Right lobe of liver (tissue), 6 donors: ENCODE data around the gene BABAM1. TPM values are rescaled to one million over a fixed set of nuclear protein-coding genes. Genes with fewer than 3 reads are reported as not detected.

Experiments
- ATAC-seq, 4 donors: fragments of 200-7000 bp; cut with Tn5 transposase; one replicate each; pipeline ENCODE4 v1.9.1; 2020; ENCODE audit warnings: mild to moderate bottlenecking in 4 of 4, moderate library complexity in 4 of 4
- DNase-seq, 3 donors: peaks; one replicate each; pipeline ENCODE4 v3.0.0-alpha.2; 2020
- H3K27ac ChIP-seq, 3 donors: fragments of 200-600 bp; one replicate each; pipeline ENCODE4 v1.8.0; 2022
- H3K27me3 ChIP-seq, 2 donors: fragments of 200-600 bp; one replicate each; pipeline ENCODE4 v1.8.0; 2022
- H3K36me3 ChIP-seq, 4 donors: fragments of 200-600 bp; sonication (generic) in 1 of 4; one replicate each; pipeline versions ENCODE4 v1.5.1 to v1.8.0; 2017 to 2022; ENCODE audit warnings: control low read depth in 1 of 4
- H3K4me1 ChIP-seq, 4 donors: fragments of 200-600 bp; sonication (generic) in 1 of 4; one replicate each; pipeline versions ENCODE4 v1.5.1 to v1.8.0; 2017 to 2022; ENCODE audit warnings: control low read depth in 1 of 4
- H3K4me3 ChIP-seq, 3 donors: fragments of 200-600 bp; one replicate each; pipeline ENCODE4 v1.8.0; 2022
- H3K9me3 ChIP-seq, 4 donors: fragments of 200-600 bp; sonication (generic) in 1 of 4; one replicate each; pipeline versions ENCODE4 v1.5.1 to v1.8.0; 2017 to 2022; ENCODE audit warnings: control low read depth in 1 of 4
- POLR2A ChIP-seq: fragments of 450-650 bp; IDR thresholded peaks from one replicate; pipeline ENCODE4 v1.6.1; 2017; ENCODE audit warnings: antibody characterized with exemption, mild to moderate bottlenecking
- whole genome bisulfite sequencing: methylation state at CpG from one replicate; pipeline ENCODE4 v1.1.6; 2018; ENCODE audit warnings: low coverage, low lambda C conversion rate; ENCODE audit not compliant: insufficient coverage; ENCODE audit errors: missing lambda C conversion rate; 5-methylcytosine and 5-hydroxymethylcytosine counted together
- intact Hi-C, 2 donors: fragments of 100-400 bp; cut with DNase I; formaldehyde crosslinking; loops; one replicate each; pipeline versions ENCODE4 v1.11.2 to v1.14.1; 2022
- total RNA-seq, 6 experiments: library from RNA; depleted of rRNA in 2 of 6; stranded (reverse); fragments of >200 nt in 2 of 6; fragmentation: NEBNext Ultra II Directional in 3 of 6; extraction: Animal tissue kit (Norgen Biotek cat#: 25700) in 3 of 6; gene quantifications; one replicate each; pipeline versions ENCODE4 v1.1.0 to v1.2.4, GENCODE V29; 2016 to 2023
- TF ChIP-seq, protein P1 (sequence below), 4 donors: fragments of 200-600 bp in 3 of 4; fragments of 450-650 bp in 1 of 4; IDR thresholded peaks; one replicate each; pipeline versions ENCODE4 v1.5.1 to v1.8.0; 2016 to 2022; ENCODE audit warnings: antibody characterized with exemption in 4 of 4, mild to moderate bottlenecking in 2 of 4
- donor health status: DM: no; HTN: yes; CAD: no.
- donor health status: DM: no; HTN: no; CAD: no.
- donor health status: DM: no; HTN: no; CAD: no.
- donor health status: DM: no; HTN: yes; CAD: no.
- donor health status: DM: no; HTN: yes; CAD: no.

Gene BABAM1
- total RNA-seq, 6 experiments from 2014 or later = 29.2 to 51.3 (median 37.9) TPM

DNA sequence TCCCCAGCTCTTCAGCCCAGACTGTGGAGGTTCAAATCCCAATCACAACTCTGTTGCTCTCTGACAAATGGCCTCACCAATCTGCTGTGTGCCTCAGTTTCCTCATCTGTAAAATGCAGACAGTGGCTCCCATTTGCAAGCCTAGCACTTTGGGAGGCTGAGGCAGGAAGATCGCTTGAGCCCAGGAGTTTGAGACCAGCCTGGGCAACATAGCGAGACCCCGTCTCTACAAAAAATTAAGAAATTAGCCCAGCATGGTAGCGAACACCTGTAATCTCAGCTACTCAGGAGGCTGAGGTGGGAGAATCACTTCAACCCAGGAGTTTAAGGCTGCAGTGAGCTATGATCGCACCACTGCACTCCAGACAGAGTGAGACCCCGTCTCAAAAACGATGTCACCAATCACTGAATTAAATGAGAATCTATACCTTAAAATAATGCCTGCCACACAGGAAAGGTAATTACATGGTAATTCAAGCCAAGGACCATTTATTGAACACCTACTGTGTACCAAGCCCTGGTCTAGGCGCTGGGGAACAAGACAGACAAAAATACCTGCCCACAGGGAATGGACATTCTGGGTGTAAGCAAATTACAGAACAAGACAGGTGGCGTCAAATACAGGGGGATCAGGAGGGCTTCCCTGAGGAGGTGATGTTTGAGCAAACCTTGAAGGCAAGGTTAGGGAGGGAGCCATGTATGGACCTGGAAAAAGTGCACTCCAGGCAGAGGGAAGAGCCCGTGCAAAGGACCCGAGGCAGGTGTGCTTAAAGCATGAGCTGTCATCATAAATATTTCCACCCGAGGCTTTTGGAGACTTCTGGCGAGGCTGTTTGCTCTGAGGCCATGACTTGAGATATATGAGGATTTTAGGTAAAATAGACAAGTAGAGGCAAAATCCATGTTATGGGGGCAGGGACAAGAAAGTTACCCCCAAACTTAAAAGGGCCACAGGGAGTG, 29.2 kb upstream of the BABAM1 start:
- no peaks in the 10 kb centered on the region for H3K27me3 ChIP-seq
- H3K9me3 ChIP-seq = no peaks in the 10 kb centered on the region
- peaks cover 0 to 68% (median 22%) of the 10 kb centered on the region in 4 donors for H3K4me1 ChIP-seq
- TF ChIP-seq, protein P1, sequence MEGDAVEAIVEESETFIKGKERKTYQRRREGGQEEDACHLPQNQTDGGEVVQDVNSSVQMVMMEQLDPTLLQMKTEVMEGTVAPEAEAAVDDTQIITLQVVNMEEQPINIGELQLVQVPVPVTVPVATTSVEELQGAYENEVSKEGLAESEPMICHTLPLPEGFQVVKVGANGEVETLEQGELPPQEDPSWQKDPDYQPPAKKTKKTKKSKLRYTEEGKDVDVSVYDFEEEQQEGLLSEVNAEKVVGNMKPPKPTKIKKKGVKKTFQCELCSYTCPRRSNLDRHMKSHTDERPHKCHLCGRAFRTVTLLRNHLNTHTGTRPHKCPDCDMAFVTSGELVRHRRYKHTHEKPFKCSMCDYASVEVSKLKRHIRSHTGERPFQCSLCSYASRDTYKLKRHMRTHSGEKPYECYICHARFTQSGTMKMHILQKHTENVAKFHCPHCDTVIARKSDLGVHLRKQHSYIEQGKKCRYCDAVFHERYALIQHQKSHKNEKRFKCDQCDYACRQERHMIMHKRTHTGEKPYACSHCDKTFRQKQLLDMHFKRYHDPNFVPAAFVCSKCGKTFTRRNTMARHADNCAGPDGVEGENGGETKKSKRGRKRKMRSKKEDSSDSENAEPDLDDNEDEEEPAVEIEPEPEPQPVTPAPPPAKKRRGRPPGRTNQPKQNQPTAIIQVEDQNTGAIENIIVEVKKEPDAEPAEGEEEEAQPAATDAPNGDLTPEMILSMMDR (IDR thresholded peaks at IDR 0.05) = no peak
- no peak for TF ChIP-seq POLR2A
- WGBS = 89% methylated on average over 11 of the region's 13 CpGs
- intact Hi-C loops = no loop called here
- H3K36me3 ChIP-seq = peaks cover 0 to 13% (median 4%) of the 10 kb centered on the region in 4 donors
- ATAC-seq = no peak
- no peak overlapping the region for H3K4me3 ChIP-seq
- DNase-seq = no peak
- H3K27ac ChIP-seq = no peak overlapping the region

DNA sequence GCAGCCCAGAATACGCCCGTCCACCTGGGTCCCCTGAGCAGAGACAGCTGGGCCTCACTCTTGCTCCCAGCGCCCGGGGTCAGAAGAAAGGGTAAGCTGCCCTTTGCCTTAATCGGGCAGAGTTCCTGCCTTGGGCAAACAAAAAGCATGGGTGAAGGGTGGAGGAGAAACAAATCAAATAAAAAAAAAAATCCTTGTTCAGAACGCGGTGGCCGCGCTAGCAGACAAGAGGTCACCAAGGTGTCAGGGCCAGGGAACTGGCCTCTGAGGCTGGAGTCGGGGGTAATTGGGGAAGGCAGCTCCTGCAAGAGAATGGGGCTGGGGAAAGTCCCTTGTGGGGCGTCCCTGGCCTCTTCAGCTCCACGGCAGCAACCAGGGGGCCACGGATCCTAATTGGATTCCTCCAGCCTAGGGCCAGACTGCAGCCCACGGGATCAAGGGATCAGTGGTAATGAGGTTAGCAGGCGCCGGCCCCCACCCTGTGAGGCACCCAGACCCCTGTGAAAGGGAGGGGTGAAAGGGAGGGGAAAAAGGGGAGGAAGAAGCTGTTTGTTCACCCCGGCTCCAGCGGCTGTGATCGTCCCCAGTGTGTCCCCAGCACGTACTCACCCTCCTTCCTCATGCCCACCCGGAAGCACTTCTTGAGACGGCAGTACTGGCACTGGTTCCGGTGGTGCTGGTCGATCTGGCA, 27.0 kb upstream of the BABAM1 start:
- peaks cover 0 to 8% (median 4%) of the 10 kb centered on the region in 4 donors for H3K36me3 ChIP-seq
- H3K4me1 ChIP-seq = peaks cover 0 to 63% (median 22%) of the 10 kb centered on the region in 4 donors
- peak in 2 of 3 donors; percentile 77 to 81 for DNase-seq
- H3K9me3 ChIP-seq = no peaks in the 10 kb centered on the region
- peak; percentile 18 to 53 (median 32) for ATAC-seq
- WGBS = 20% methylated on average over 17 of the region's 24 CpGs
- H3K27me3 ChIP-seq = no peaks in the 10 kb centered on the region
- H3K27ac ChIP-seq = peak overlapping the region in 2 of 3 donors; percentile 11 to 81
- intact Hi-C loops = no loop called here
- TF ChIP-seq, protein P1 (IDR thresholded peaks at IDR 0.05) = no peak
- TF ChIP-seq POLR2A = no peak
- peak overlapping the region in 2 of 3 donors; percentile 31 to 36 for H3K4me3 ChIP-seq

DNA sequence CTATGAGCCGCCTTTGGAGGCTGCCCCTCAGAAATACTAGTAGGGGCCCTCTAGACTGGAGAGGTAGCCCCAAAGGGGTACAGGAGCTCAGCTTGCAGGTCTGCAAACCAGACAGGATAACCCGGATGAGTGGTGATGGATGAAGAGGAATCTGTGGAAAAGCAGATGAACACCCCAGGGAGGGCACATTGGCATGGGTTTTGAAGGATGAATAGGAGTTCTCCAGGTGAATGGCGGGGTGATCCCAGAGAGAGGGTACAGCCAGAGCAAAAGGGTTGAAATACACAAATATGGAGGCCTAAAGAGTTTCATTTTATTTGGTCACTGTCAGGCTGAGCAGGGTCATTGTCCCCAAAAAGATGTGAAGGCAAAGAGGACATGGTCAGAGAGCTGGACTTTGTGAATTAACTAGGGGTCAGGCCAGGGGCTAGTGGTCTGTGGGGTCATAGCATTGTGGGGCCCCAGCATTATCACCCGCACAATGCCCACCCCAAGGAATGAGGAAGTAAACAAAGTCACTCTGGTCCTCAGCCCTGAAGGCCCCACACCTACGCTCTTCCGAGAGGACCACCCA, 26.3 kb upstream of the BABAM1 start:
- Histone ChIP-seq H3K27ac (peak overlapping the region in 1 of 3 donors; percentile 81), H3K4me3 (peak overlapping the region in 2 of 3 donors; percentile 31 to 96), H3K4me1 (peaks cover 0 to 62% (median 22%) of the 10 kb centered on the region in 4 donors), H3K27me3 (no peaks in the 10 kb centered on the region), H3K9me3 (no peaks in the 10 kb centered on the region), H3K36me3 (peaks cover 0 to 8% (median 2%) of the 10 kb centered on the region in 4 donors)
- 40% methylated on average over 2 of the region's 6 CpGs for WGBS
- ATAC-seq (no peak), DNase-seq (no peak)
- TF ChIP-seq POLR2A = no peak
- TF ChIP-seq, protein P1 (IDR thresholded peaks at IDR 0.05) = no peak
- intact Hi-C loops = no loop called here

DNA sequence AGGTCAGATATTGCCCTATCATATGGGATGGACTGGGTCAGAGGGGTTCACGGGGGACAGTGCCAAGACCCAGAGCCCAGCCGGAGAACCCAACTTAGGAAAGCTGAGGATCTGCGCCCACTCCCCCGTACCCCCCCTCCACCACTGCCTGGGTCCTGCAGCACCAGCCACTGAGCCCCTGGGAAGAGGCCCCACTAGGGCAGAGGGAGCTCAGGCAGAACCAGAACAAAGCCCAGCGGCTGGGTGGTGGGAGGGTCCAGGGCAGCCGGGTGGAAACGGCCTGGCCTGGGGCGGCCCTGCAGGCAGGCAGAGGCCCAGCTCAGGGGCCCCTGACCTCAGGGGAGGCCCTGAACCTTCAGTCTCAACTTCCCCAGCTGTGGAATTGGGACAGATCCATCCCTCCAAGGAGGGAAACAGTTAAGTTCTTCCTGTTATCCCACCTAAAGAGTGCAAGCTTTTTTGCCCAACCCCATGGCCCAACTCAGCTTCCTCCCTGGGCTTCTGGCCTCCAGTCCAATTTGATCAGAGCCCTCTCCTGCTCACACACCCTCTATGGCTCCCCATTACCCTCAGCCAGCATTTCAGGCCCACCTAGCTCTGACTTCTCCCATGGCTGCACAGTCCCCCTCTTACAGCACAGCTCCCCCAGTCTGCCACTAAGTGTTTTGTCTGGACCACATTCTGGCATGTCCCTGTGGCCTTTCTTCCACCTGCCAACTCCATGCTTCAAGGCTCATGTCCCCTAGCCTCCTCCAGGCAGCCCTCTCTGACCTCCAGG, 24.6 kb upstream of the BABAM1 start:
- WGBS = 40% methylated on average over 2 of the region's 8 CpGs
- H3K4me1 ChIP-seq = peaks cover 0 to 61% (median 27%) of the 10 kb centered on the region in 4 donors
- H3K4me3 ChIP-seq = peak overlapping the region; percentile 83 to 97 (median 96)
- peak overlapping the region in 2 of 3 donors; percentile 37 to 81 for H3K27ac ChIP-seq
- DNase-seq (no peak), ATAC-seq (no peak)
- no peaks in the 10 kb centered on the region for H3K27me3 ChIP-seq
- no peaks in the 10 kb centered on the region for H3K9me3 ChIP-seq
- peaks cover 0 to 7% (median 2%) of the 10 kb centered on the region in 4 donors for H3K36me3 ChIP-seq
- intact Hi-C loops = no loop called here
- no peak for TF ChIP-seq POLR2A
- TF ChIP-seq, protein P1 (IDR thresholded peaks at IDR 0.05) = no peak
